Stimulated activated CD4-positive, alpha-beta T cell treated with anti-CD3 and anti-CD28 coated beads, Interleukin-1b, Interleukin-23, amount 100 ng/mL, for 24 hours (primary cell): ENCODE results near the gene L3MBTL3.
"Not testable (repeated sequence)": the region's sequence is repeated elsewhere in the genome, so short reads cannot be mapped to it uniquely, and the experiment has no call there.

ENCODE experiments used
- DNase-seq, 4 experiments: peaks; one replicate each; pipeline ENCODE4 v3.0.0-alpha.2; 2020; ENCODE audit warnings: low read depth in 4 of 4, low spot score in 1 of 4

The L3MBTL3 gene

GRCh38 chr6:130070792-130071191, 52.4 kb downstream of the L3MBTL3 start:
- DNase-seq, result no peak

- no peak for DNase-seq
Observed at GRCh38 chr6:130075879-130076460, 57.6 kb downstream of the L3MBTL3 start.

- no peak for DNase-seq
Observed at GRCh38 chr6:130076512-130076911, 58.1 kb downstream of the L3MBTL3 start.

- DNase-seq, result no peak
Observed at GRCh38 chr6:130090796-130091195, 72.4 kb downstream of the L3MBTL3 start.

- DNase-seq, result no peak
Observed at GRCh38 chr6:130093546-130093945, 75.2 kb downstream of the L3MBTL3 start.

- DNase-seq, result no peak
Observed at GRCh38 chr6:130098317-130098716, 79.9 kb downstream of the L3MBTL3 start.

- DNase-seq, result no peak
Observed at GRCh38 chr6:130099119-130099518, 80.7 kb downstream of the L3MBTL3 start.

GRCh38 chr6:130105996-130106704, 87.8 kb downstream of the L3MBTL3 start:
- no peak for DNase-seq

GRCh38 chr6:130107710-130108109, 89.3 kb downstream of the L3MBTL3 start:
- DNase-seq, result no peak

GRCh38 chr6:130111031-130111430, 92.7 kb downstream of the L3MBTL3 start:
- no peak for DNase-seq

GRCh38 chr6:130113201-130113710, 94.9 kb downstream of the L3MBTL3 start:
- no peak for DNase-seq

GRCh38 chr6:130115036-130115435, 96.7 kb downstream of the L3MBTL3 start:
- DNase-seq, result no peak

GRCh38 chr6:130116273-130116672, 97.9 kb downstream of the L3MBTL3 start:
- no peak for DNase-seq

- not testable (repeated sequence) for DNase-seq
Observed at GRCh38 chr6:130117187-130117701, 98.9 kb downstream of the L3MBTL3 start.

- DNase-seq, result no peak
Observed at GRCh38 chr6:130118236-130118635, 99.9 kb downstream of the L3MBTL3 start.

GRCh38 chr6:130119211-130119610, 100.8 kb downstream of the L3MBTL3 start:
- no peak for DNase-seq

GRCh38 chr6:130120731-130121130, 102.3 kb downstream of the L3MBTL3 start:
- DNase-seq, result no peak

GRCh38 chr6:130122243-130122642, 103.9 kb downstream of the L3MBTL3 start:
- no peak for DNase-seq

GRCh38 chr6:130127195-130127594, 108.8 kb downstream of the L3MBTL3 start:
- no peak for DNase-seq

- no peak for DNase-seq
Observed at GRCh38 chr6:130128326-130128725, 109.9 kb downstream of the L3MBTL3 start.

GRCh38 chr6:130129762-130130246, 111.4 kb downstream of the L3MBTL3 start:
- DNase-seq, result no peak

GRCh38 chr6:130132286-130132701, 113.9 kb downstream of the L3MBTL3 start:
- peak in 1 of 4 experiments; percentile 20 for DNase-seq
